ENCODE measurements around the gene PCBP3.

GRCh38 chr21:45803618-45804340, 160.3 kb downstream of the PCBP3 start:
- TF ChIP-seq SUZ12 (IDR thresholded peaks at IDR 0.05; ENCODE audit: extremely low read depth, insufficient read depth, insufficient read length) = no peak
- TF ChIP-seq YY1 (IDR thresholded peaks at IDR 0.05; ENCODE audit: insufficient read depth, insufficient read length) = no peak
